WI38 (cell line): ENCODE results near the gene CAMSAP1.

ENCODE experiments used
- H3K4me3 ChIP-seq: 2 replicates; pipeline ENCODE4 v1.5.1; 2011; ENCODE audit warnings: low read depth, mild to moderate bottlenecking, control low read depth, low read length
- TF ChIP-seq, protein P1 (sequence below): IDR thresholded peaks from 2 replicates; pipeline ENCODE4 v1.5.1; 2012; ENCODE audit warnings: low read depth, mild to moderate bottlenecking, control low read depth, low read length

The CAMSAP1 gene

DNA sequence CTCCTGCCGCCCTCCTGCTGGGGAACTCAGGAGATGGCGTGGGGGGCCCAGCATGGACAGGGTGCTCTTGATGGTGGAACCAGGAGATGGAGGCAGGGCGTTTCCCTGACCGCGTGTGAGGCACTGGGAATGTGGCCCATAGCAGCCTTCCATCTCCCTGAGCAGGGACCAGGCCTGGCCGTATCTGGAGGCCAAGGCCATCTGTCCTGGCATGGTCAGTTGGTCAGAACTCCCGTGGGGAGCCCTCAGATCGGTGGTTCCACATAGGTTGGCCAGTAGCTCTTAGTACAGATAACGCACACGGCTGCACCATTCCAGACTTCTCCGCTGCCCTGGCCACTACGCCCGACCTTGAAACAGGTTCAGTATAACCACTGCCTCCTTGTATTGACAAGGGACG lies 127.8 kb downstream of the CAMSAP1 start:
- H3K4me3 ChIP-seq: no peak overlapping the region
- TF ChIP-seq, protein P1, sequence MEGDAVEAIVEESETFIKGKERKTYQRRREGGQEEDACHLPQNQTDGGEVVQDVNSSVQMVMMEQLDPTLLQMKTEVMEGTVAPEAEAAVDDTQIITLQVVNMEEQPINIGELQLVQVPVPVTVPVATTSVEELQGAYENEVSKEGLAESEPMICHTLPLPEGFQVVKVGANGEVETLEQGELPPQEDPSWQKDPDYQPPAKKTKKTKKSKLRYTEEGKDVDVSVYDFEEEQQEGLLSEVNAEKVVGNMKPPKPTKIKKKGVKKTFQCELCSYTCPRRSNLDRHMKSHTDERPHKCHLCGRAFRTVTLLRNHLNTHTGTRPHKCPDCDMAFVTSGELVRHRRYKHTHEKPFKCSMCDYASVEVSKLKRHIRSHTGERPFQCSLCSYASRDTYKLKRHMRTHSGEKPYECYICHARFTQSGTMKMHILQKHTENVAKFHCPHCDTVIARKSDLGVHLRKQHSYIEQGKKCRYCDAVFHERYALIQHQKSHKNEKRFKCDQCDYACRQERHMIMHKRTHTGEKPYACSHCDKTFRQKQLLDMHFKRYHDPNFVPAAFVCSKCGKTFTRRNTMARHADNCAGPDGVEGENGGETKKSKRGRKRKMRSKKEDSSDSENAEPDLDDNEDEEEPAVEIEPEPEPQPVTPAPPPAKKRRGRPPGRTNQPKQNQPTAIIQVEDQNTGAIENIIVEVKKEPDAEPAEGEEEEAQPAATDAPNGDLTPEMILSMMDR: no peak

DNA sequence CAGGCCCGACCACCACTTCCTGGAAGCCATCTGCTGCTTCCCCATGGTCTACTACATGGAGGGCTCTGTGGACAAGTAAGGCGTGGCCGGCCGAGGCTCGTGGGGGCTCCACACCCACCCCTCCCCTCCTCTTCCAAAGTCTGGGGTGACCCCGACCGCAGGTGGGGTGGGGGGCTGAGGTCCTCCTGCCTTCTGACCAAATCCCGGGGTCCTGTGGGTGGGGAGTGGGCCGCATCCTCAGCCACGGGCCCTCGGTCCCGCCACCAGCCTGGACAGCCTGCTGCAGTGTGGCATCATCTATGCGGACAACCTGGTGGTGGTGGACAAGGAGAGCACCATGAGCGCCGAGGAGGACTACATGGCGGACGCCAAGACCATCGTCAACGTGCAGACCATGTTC lies 128.9 kb downstream of the CAMSAP1 start:
- no peak overlapping the region for H3K4me3 ChIP-seq
- TF ChIP-seq, protein P1: no peak

- TF ChIP-seq, protein P1: no peak
Measured at GRCh38 chr9:135777623-135778177, 129.6 kb downstream of the CAMSAP1 start.

DNA sequence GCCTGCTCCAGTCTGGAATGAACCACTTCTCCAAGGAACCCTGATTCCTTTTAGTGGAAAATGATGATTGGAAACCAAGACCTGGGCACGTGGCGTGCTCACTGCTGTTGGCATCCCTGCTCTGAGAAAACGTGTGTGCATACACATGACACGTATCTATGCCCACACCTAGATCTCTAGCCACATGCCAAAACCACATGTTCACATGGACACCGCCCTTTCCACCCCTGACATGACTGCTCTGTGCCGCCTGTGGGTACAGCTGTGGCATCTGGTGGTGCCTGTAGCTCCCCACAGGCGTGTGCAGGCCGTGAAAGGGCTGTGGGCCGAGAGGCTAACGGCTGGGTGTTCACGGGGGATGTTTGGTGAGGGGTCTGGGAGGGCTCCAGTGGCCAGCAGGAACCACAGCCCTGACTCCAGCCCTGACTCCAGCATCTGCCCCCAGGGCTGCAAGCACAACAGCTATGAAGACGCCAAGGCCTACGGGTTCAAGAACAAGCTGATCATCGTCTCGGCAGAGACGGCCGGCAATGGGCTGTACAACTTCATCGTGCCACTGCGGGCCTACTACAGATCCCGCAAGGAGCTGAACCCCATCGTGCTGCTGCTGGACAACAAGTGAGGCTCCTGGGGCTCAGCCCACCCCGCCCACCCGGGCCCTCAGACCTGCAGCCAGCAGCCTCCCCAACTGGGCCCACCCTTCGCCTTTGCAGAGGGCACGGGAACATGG lies 130.3 kb downstream of the CAMSAP1 start:
- no peak overlapping the region for H3K4me3 ChIP-seq
- TF ChIP-seq, protein P1: no peak

More at GRCh38 chr9:135777623-135778177, 129.6 kb downstream of the CAMSAP1 start:
- no peak overlapping the region for H3K4me3 ChIP-seq

DNA sequence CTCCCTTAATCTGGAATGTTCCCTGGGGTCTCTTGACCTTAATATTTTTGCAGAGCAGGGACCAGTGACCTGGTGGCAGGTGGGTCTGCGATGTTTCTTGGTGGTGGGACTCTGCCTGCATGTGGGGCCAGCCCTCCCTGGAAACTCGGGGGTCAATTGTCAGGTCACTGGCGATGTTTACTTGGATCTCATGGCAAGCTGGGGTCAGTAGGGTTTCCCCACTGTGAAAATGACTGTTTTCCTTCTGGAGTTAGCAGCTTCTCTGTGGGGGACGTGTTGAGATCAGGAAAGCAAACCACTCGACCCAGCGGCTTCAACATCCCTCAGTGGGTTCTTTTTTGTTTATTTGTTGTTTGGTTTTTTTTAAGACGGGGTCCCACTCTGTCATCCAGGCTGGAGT lies 131.4 kb downstream of the CAMSAP1 start:
- TF ChIP-seq, protein P1: no peak
- no peak overlapping the region for H3K4me3 ChIP-seq

DNA sequence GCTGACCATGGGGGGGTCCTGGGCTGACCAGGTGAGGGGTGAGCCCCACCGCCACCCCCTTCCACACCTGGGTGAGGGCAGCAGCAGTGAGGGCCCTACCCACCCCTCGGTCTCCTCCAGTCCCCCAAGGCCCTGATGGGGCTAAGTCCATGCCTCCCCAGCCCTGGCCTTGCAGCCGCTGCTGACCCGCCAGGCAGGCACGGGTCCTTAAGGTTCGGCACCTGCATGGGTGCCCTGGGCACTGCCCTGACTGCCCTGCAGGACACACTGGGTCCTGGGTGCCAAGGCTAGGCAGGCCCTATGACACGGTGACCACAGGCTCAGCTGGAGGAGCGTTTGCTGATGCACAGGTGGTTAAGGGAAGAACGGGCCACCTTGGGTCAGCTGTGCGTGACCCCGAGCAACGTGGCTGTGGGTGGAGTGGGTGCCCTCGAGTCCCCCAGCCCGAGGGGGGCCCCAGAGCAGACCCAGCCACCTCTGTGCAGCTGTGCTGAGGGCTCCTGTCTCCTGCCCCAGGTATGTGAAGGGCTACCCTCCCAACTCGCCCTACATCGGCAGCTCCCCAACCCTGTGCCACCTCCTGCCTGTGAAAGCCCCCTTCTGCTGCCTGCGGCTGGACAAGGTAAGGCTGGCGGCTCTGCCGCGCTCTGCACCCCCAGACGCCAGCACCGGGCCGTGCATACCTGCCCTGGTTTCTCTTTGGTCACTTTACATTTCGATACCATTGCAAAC lies 132.4 kb downstream of the CAMSAP1 start:
- no peak overlapping the region for H3K4me3 ChIP-seq
- TF ChIP-seq, protein P1: no peak

DNA sequence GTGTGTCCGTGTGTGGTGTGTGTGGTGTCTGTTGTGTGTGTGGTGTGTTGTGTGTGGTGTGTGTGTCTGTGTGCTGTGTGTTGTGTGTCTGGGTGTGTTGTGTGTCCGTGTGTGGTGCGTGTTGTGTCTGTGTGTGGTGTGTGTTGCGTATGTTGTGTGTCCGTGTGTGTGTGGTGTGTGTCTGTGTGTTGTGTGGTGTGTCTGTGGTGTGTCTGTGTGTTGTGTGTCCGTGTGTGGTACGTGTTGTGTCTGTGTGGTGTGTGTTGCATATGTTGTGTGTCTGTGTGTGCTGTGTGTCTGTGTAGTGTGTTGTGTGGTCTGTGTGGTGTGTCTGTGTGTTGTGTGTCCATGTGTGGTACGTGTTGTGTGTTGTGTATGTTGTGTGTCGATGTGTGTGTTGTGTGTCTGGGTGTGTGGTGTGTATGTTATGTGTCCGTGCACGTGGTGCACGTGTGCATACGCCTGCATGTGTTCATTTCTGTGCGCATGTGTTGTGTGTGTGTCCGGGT lies 133.1 kb downstream of the CAMSAP1 start:
- no peak overlapping the region for H3K4me3 ChIP-seq
- TF ChIP-seq, protein P1: no peak
